SHP77 (cell line): ENCODE data around the gene HNRNPA2B1.

Experiments used
- DNase-seq, 2 experiments: peaks; one replicate each; lab custom pipeline; 2025; lab: John Stamatoyannopoulos, UW

The HNRNPA2B1 gene

GRCh38 chr7:26200444-26201246 lies at the start of gene HNRNPA2B1:
Gene HNRNPA2B1 (minus strand): TSS chr7:26200746. CDS start chr7:26200577, 169 bp downstream.
- DNase-seq = peak; percentile 98

- no peak for DNase-seq
Measured at GRCh38 chr7:26250239-26250638, 49.7 kb upstream of the HNRNPA2B1 start.

- no peak for DNase-seq
Measured at GRCh38 chr7:26245150-26245549, 44.6 kb upstream of the HNRNPA2B1 start.

- no peak for DNase-seq
Measured at GRCh38 chr7:26238032-26238431, 37.5 kb upstream of the HNRNPA2B1 start.

- no peak for DNase-seq
Measured at GRCh38 chr7:26237035-26237807, 36.7 kb upstream of the HNRNPA2B1 start.

GRCh38 chr7:26233902-26234511 lies 33.5 kb upstream of the HNRNPA2B1 start:
- DNase-seq = no peak

- no peak for DNase-seq
Measured at GRCh38 chr7:26227987-26228386, 27.4 kb upstream of the HNRNPA2B1 start.

- no peak for DNase-seq
Measured at GRCh38 chr7:26224359-26224758, 23.8 kb upstream of the HNRNPA2B1 start.

GRCh38 chr7:26216049-26216448 lies 15.5 kb upstream of the HNRNPA2B1 start:
- DNase-seq = no peak

GRCh38 chr7:26213807-26214515 lies 13.4 kb upstream of the HNRNPA2B1 start:
- DNase-seq = no peak

GRCh38 chr7:26212921-26213718 lies 12.6 kb upstream of the HNRNPA2B1 start:
- no peak for DNase-seq

GRCh38 chr7:26208040-26208439 lies 7.5 kb upstream of the HNRNPA2B1 start:
- no peak for DNase-seq

- no peak for DNase-seq
Measured at GRCh38 chr7:26203016-26203415, 2.5 kb upstream of the HNRNPA2B1 start.

- peak in 1 of 2 experiments; percentile 45 for DNase-seq
Measured at GRCh38 chr7:26202019-26202990, 1.8 kb upstream of the HNRNPA2B1 start.

- DNase-seq = peak; percentile 90 to 94
Measured at GRCh38 chr7:26201247-26202018, 887 bp upstream of the HNRNPA2B1 start, which contains the start of gene CBX3. Gene CBX3 (plus strand): TSS chr7:26201745. CDS start chr7:26202999, 1,254 bp downstream.

GRCh38 chr7:26200038-26200443 lies 505 bp downstream of the HNRNPA2B1 start:
- peak; percentile 34 to 50 for DNase-seq

- peak; percentile 39 to 62 for DNase-seq
Measured at GRCh38 chr7:26199301-26200037, 1.1 kb downstream of the HNRNPA2B1 start.

- DNase-seq = no peak
Measured at GRCh38 chr7:26198781-26199169, 1.8 kb downstream of the HNRNPA2B1 start.
